Tibial nerve (tissue), 3 donors: ENCODE measurements around the gene TTC1.

ENCODE experiments used
- CTCF ChIP-seq, 5 experiments: fragments of 200-600 bp in 3 of 5; fragments of 450-650 bp in 2 of 5; sonication (generic) in 3 of 5; IDR thresholded peaks; one replicate each; pipeline ENCODE4 v1.5.1; 2016 to 2019; ENCODE audit warnings: antibody characterized with exemption in 5 of 5, mild to moderate bottlenecking in 3 of 5, moderate library complexity in 2 of 5
- POLR2A ChIP-seq, 2 donors: fragments of 450-650 bp; IDR thresholded peaks; one replicate each; pipeline ENCODE4 v1.6.1; 2017; ENCODE audit warnings: antibody characterized with exemption in 2 of 2, mild to moderate bottlenecking in 2 of 2, moderate library complexity in 2 of 2

GRCh38 chr5:160007514-160007913 is 1.4 kb upstream of the TTC1 start:
- TF ChIP-seq CTCF (IDR thresholded peaks at IDR 0.05) (no peak), POLR2A (IDR thresholded peaks at IDR 0.05) (no peak)
